Heart right ventricle (tissue), 16 donors: Measurements from ENCODE around the gene MSH4. TPM values are rescaled to one million over a fixed set of nuclear protein-coding genes. Genes with fewer than 3 reads are reported as not detected.

Experiments
- ATAC-seq, 8 donors: fragments of 200-7000 bp; cut with Tn5 transposase; one replicate each; pipeline ENCODE4 v1.9.1; 2020; ENCODE audit warnings: mild to moderate bottlenecking in 8 of 8, moderate library complexity in 8 of 8, moderate number of reproducible peaks in 1 of 8
- DNase-seq, 2 donors: peaks; one replicate each; pipeline ENCODE4 v3.0.0-alpha.2; 2020
- H3K27ac ChIP-seq, 10 donors: fragments of 200-600 bp; sonication (generic) in 2 of 10; one replicate each; pipeline versions ENCODE4 v1.5.0 to v1.8.0; 2020 to 2022; ENCODE audit warnings: mild to moderate bottlenecking in 3 of 10
- H3K27me3 ChIP-seq, 7 donors: fragments of 200-600 bp; one replicate each; pipeline ENCODE4 v1.8.0; 2021 to 2022; ENCODE audit warnings: mild to moderate bottlenecking in 2 of 7
- H3K36me3 ChIP-seq, 9 donors: fragments of 200-600 bp; sonication (generic) in 1 of 9; one replicate each; pipeline versions ENCODE4 v1.5.0 to v1.8.0; 2020 to 2022; ENCODE audit warnings: mild to moderate bottlenecking in 2 of 9
- H3K4me1 ChIP-seq, 9 donors: fragments of 200-600 bp; sonication (generic) in 1 of 9; one replicate each; pipeline versions ENCODE4 v1.5.0 to v1.8.0; 2020 to 2022; ENCODE audit warnings: mild to moderate bottlenecking in 4 of 9
- H3K4me3 ChIP-seq, 10 donors: fragments of 200-600 bp; sonication (generic) in 2 of 10; one replicate each; pipeline versions ENCODE4 v1.5.0 to v1.8.0; 2020 to 2022; ENCODE audit warnings: mild to moderate bottlenecking in 7 of 10, moderate library complexity in 2 of 10
- H3K9me3 ChIP-seq, 11 donors: fragments of 200-600 bp in 10 of 11; sonication (generic) in 2 of 11; one replicate each; pipeline versions ENCODE4 v1.5.0 to v1.8.0; 2013 to 2022; ENCODE audit warnings: mild to moderate bottlenecking in 2 of 11, control low read depth in 1 of 11, moderate library complexity in 1 of 11
- CTCF ChIP-seq, 9 donors: fragments of 200-600 bp; sonication (generic) in 2 of 9; IDR thresholded peaks; one replicate each; pipeline versions ENCODE4 v1.5.0 to v1.8.0; 2021 to 2022; ENCODE audit warnings: antibody characterized with exemption in 9 of 9, mild to moderate bottlenecking in 5 of 9, moderate library complexity in 1 of 9
- WGBS, 2 donors: extraction: QIAGEN DNeasy Blood & Tissue Kit; methylation state at CpG; one replicate each; pipeline ENCODE4 v1.1.7; 2013; ENCODE audit warnings: inconsistent platforms in 1 of 2; 5-methylcytosine and 5-hydroxymethylcytosine counted together
- intact Hi-C, 10 donors: fragments of 100-400 bp; cut with DNase I; formaldehyde crosslinking; loops; one replicate each; pipeline versions ENCODE4 v1.11.1 to v1.14.2; 2022
- polyA plus RNA-seq, 2 donors: library from polyadenylated mRNA; stranded (reverse); fragments of 200-250 nt; gene quantifications; one replicate each; pipeline ENCODE4 v1.2.3, GENCODE V29; 2013
- total RNA-seq, 10 donors: library from RNA; stranded (reverse); fragmentation: NEBNext Ultra II Directional in 3 of 10; extraction: Animal tissue kit (Norgen Biotek cat#: 25700) in 3 of 10; gene quantifications; one replicate each; pipeline versions ENCODE4 v1.2.1 to v1.2.4, GENCODE V29; 2021 to 2023
- donor health status: Arrhythmogenic right ventricular cardiomyopathy.
- donor health status: ischemic (EF 13 %, LVEDD 7.1; RV severe dilation, severe dysfunction).
- donor health status: healthy with polysubstance abuse.
- donor health status: DM: no; HTN: yes; CAD: no.
- donor health status: DM: no; HTN: no; CAD: no.
- donor health status: ischemic (EF 25% LVEDD 6.9; RV normal size, moderate dysfunction).
- donor health status: ischemic (EF 25% LVEDD 5.7; RV mildly dilated, moderate dysfunction).
- donor health status: healthy.
- donor health status: DM: yes; HTN: yes; CAD: no.
- donor health status: Ischemic cardiomyopathy.
- donor health status: ischemic (EF 35%, LVEDD 5.7; RV mildly dilated, moderate dysfunction).
- donor health status: nonischemic (EF 11% LVEDD 7.7; RV severe dilation, severe dysfunction).
- donor health status: DM: yes; HTN: yes; CAD: no.
- donor health status: PGD.
- donor health status: ischemic (EF 29% LVEDD 5.4; RV normal size, mild dysfunction).
- donor health status: nonischemic (EF 23%, LVEDD 6.1; RV moderate dilation, normal function).

MSH4 gene
- total and polyA plus RNA-seq, 12 donors = 0.12 to 0.88 (median 0.33) TPM

DNA sequence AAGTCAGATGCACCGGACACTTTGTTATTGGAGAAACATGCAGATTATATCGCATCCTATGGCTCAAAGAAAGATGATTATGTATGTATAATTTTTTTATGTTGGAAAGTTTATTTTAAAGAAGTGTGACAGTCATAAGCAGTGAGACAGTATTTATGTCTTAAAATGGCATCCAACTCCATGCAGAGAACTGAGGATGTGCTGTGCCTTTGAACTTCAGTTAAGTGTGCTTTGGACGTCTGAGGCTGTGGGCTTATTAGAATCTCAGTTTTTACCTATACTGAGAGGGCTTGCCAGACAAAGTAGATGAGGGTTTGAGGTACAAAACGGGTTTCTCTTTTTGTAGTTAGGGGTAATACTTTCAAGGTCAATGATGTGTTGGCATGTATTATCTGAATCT, 9.2 kb upstream of the MSH4 start:
- H3K4me3 ChIP-seq = peak overlapping the region; percentile 58 to 90 (median 72)
- WGBS, 2 donors = 11 to 24% methylated on average over 4 of the region's 4 CpGs
- H3K27ac ChIP-seq = peak overlapping the region in 5 of 10 donors; percentile 84 to 96 (median 87)
- H3K4me1 ChIP-seq = peaks cover 10 to 57% (median 47%) of the 10 kb centered on the region in 9 donors
- H3K9me3 ChIP-seq = no peaks in the 10 kb centered on the region
- intact Hi-C loops = loop anchor here in 8 of 10 donors (2.0 to 10.0 kb wide), 5 partner anchors 53 to 65 kb away; partner anchors contain the start of gene ACADM (in 4 of the 8)
- no peaks in the 10 kb centered on the region for H3K27me3 ChIP-seq
- no peak for DNase-seq
- peaks cover 0 to 51% (median 19%) of the 10 kb centered on the region in 9 donors for H3K36me3 ChIP-seq
- no peak for ATAC-seq
- TF ChIP-seq CTCF (IDR thresholded peaks at IDR 0.05) = no peak

GRCh38 chr1:75789988-75790387, 6.7 kb upstream of the MSH4 start:
- intact Hi-C loops = loop anchor here in 6 of 10 donors (5.0 to 10.0 kb wide), 4 partner anchors 55 to 68 kb away; partner anchors contain the start of gene ACADM (in 2 of the 6)
- H3K27me3 ChIP-seq = no peaks in the 10 kb centered on the region
- ATAC-seq (no peak), DNase-seq (no peak)
- H3K4me3 ChIP-seq = peak overlapping the region in 1 of 10 donors; percentile 70
- H3K4me1 ChIP-seq = peaks cover 10 to 57% (median 47%) of the 10 kb centered on the region in 9 donors
- H3K36me3 ChIP-seq = peaks cover 0 to 75% (median 41%) of the 10 kb centered on the region in 9 donors
- TF ChIP-seq CTCF (IDR thresholded peaks at IDR 0.05) = no peak
- no peaks in the 10 kb centered on the region for H3K9me3 ChIP-seq
- peak overlapping the region in 3 of 10 donors; percentile 2 to 87 (median 19) for H3K27ac ChIP-seq

GRCh38 chr1:75791022-75791421, 5.7 kb upstream of the MSH4 start:
- 82 to 89% methylated on average over 1 of the region's 1 CpG for WGBS, 2 donors
- intact Hi-C loops = no loop called here

GRCh38 chr1:75792091-75792490, 4.6 kb upstream of the MSH4 start:
- intact Hi-C loops = no loop called here
- H3K4me3 ChIP-seq = no peak overlapping the region
- TF ChIP-seq CTCF (IDR thresholded peaks at IDR 0.05) = no peak
- no peak for DNase-seq
- ATAC-seq = no peak
- H3K36me3 ChIP-seq = peaks cover 0 to 96% (median 57%) of the 10 kb centered on the region in 9 donors
- 97 to 98% methylated on average over 3 of the region's 3 CpGs for WGBS, 2 donors
- no peaks in the 10 kb centered on the region for H3K9me3 ChIP-seq
- no peak overlapping the region for H3K27ac ChIP-seq
- no peaks in the 10 kb centered on the region for H3K27me3 ChIP-seq
- H3K4me1 ChIP-seq = peaks cover 10 to 48% (median 43%) of the 10 kb centered on the region in 9 donors

More at GRCh38 chr1:75791022-75791421, 5.7 kb upstream of the MSH4 start:
- DNase-seq (no peak), ATAC-seq (no peak)
- Histone ChIP-seq H3K27ac (peak overlapping the region in 1 of 10 donors; percentile 2), H3K4me3 (no peak overlapping the region), H3K4me1 (peaks cover 10 to 51% (median 44%) of the 10 kb centered on the region in 9 donors), H3K36me3 (peaks cover 0 to 86% (median 52%) of the 10 kb centered on the region in 9 donors), H3K9me3 (no peaks in the 10 kb centered on the region), H3K27me3 (no peaks in the 10 kb centered on the region)
- TF ChIP-seq CTCF (IDR thresholded peaks at IDR 0.05) = no peak
